Transverse colon (tissue), 3 donors: ENCODE results near the gene ZNF462.

Experiments
- EP300 ChIP-seq: sonication (generic); formaldehyde crosslinking; IDR thresholded peaks from one replicate; pipeline ENCODE4 v1.6.1; 2017; ENCODE audit warnings: antibody characterized with exemption, low read depth
- TF ChIP-seq, protein P1 (sequence below), 5 experiments: fragments of 200-600 bp in 3 of 5; fragments of 450-650 bp in 2 of 5; sonication (generic) in 3 of 5; IDR thresholded peaks; 1 replicate in 2 of 5; 2 replicates in 3 of 5; pipeline ENCODE4 v1.5.1; 2016 to 2017; ENCODE audit warnings: antibody characterized with exemption in 5 of 5, inconsistent platforms in 3 of 5, mild to moderate bottlenecking in 2 of 5, moderate library complexity in 1 of 5

DNA sequence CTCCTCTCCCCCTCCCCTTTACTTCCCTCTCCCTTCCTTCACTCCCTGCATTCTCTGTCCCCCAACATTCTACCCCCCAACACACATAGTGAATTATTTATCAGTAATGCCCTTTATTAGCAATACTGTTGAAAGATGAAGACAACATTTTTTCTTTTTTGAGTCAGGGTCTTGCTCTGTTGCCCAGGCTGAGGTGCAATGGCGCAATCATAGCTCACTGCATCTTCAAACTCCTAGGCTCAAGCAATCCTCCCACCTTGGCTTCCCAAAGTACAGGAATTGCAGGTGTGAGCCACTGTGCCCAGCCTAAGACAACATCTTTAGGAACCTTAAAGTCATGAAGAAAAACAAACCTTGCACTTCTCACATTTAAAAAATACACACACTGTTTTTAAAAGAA is 130.6 kb downstream of the ZNF462 start:
- TF ChIP-seq EP300, result no peak
- TF ChIP-seq, protein P1, sequence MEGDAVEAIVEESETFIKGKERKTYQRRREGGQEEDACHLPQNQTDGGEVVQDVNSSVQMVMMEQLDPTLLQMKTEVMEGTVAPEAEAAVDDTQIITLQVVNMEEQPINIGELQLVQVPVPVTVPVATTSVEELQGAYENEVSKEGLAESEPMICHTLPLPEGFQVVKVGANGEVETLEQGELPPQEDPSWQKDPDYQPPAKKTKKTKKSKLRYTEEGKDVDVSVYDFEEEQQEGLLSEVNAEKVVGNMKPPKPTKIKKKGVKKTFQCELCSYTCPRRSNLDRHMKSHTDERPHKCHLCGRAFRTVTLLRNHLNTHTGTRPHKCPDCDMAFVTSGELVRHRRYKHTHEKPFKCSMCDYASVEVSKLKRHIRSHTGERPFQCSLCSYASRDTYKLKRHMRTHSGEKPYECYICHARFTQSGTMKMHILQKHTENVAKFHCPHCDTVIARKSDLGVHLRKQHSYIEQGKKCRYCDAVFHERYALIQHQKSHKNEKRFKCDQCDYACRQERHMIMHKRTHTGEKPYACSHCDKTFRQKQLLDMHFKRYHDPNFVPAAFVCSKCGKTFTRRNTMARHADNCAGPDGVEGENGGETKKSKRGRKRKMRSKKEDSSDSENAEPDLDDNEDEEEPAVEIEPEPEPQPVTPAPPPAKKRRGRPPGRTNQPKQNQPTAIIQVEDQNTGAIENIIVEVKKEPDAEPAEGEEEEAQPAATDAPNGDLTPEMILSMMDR (IDR thresholded peaks at IDR 0.05), result no peak
